Measurements from ENCODE around the gene PPP1R11.

GRCh38 chr6:30042476-30042875, 24.5 kb upstream of the PPP1R11 start:
- no peak for TF ChIP-seq POLR2A (IDR thresholded peaks at IDR 0.05; ENCODE audit: low read length)
- no peak for TF ChIP-seq GATA1 (IDR thresholded peaks at IDR 0.05; ENCODE audit: low read depth, low read length)
